HTR-8/SVneo (cell line): ENCODE results near the gene FCHSD1.

ENCODE experiments used
- DNase-seq: peaks from one replicate; pipeline ENCODE4 v3.0.0; 2011; ENCODE audit warnings: low spot score, mixed read lengths; ENCODE audit not compliant: insufficient read length
- FAIRE-seq: peaks from 2 replicates; lab custom pipeline; 2011; peaks lifted over from hg19 to GRCh38; lab: Jason Lieb, UNC

FCHSD1 gene

DNA sequence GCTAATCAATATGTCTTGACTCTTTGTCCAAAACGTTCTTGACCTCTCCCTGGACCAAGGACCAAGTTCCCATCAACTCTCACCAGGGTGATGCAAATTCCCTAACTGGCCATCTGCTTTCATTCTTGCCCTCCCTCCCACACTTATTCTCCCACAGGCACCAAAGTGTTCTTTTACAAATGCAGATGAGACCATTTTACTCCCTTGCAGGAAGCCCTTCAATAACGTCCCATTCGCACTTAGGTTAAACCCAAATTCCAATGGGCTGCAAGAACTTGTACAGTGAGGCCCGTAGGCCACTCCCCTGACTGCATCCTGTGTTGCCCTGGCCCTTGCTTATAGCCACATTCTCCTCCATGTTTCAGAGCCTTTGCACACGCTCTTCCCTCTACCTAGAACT is 23.5 kb upstream of the FCHSD1 start:
- no peak for DNase-seq
- FAIRE-seq, result no peak

GRCh38 chr5:141672841-141673813 is 21.9 kb upstream of the FCHSD1 start:
- DNase-seq, result no peak
- FAIRE-seq, result no peak

- DNase-seq, result no peak
Measured at GRCh38 chr5:141672071-141672840, 21.0 kb upstream of the FCHSD1 start.

GRCh38 chr5:141669520-141669919 is 18.3 kb upstream of the FCHSD1 start:
- DNase-seq (no peak), FAIRE-seq (no peak)

More at GRCh38 chr5:141672071-141672840, 21.0 kb upstream of the FCHSD1 start:
- no peak for FAIRE-seq

DNA sequence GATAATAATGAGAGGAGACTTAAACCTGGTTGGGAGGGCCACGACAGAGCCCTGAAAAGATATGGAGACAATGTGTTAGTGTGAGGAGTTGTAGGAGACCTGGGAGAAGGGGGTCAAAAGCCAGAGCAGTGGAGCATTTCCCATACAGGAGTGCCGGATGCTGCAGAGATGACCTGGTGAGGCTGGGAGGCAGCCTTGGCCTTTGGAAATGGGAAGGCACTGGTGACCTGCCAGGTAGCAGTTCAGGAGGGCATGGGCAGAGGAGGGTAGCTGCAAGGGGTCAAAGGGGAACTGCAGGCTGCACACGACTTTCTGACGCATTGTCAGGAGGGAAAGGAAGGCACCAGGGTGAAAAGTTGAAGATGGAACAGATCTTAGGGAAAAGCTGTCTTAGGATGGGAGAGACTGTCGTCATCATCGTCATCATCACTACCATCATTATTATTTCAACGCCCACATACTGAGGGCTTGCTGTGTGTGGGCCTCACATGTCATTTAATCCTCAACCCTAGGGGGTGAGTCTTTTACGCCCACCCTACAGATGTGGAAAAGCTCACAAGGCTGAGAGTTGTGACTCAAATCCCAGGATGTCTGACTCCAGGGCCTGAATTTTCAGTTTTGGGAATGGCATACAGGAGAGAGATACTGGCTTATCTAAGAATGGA is 17.5 kb upstream of the FCHSD1 start:
- FAIRE-seq, result no peak
- DNase-seq, result no peak

DNA sequence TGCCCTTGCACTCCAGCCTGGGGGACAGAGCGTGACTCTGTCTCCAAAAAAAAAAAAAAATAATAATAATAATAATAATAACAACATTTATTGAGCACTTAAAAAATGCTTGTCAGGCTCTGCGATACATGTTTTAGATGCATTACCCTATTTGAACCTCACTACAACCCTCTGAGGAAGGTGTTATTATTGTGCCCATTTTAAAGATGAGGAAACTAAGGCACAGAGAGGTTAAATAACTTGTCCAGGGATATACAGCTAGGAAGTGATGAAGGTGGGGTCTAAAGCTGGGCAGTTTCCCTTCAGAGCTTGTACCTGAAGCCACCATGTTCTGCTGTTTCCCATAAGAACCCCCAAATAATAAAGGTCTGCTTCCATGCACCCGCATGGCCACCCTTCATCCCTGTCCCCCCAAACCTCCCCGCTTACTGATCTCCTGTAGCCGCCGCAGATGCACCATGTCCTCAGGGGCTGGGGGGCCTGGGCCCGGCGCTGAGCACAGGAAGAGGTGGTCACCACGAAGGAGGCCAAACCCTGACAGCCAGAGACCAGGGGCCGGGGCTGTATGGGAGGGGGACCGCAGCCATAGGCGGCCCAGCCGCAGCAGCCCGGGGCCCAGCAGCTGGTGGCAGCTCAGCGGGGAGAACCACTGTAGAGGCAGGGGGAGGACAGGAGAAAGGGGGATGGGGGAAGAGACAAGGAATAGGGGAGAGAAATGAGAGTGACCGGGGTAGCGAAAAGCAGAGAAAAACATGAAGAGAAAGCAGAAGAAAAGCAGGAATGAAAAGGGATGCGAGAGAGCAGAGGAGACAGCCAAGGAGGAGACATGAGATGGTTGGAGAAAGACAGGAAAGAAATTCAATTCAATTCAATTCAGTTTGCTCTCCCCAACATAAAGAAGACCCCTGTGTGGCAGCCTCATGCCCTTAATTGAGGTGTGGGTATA is 15.1 kb upstream of the FCHSD1 start:
- FAIRE-seq (no peak), DNase-seq (no peak)

GRCh38 chr5:141664733-141665461 is 13.7 kb upstream of the FCHSD1 start:
- DNase-seq (peak; percentile 76), FAIRE-seq (no peak)

- FAIRE-seq (no peak), DNase-seq (no peak)
Measured at GRCh38 chr5:141663506-141663905, 12.3 kb upstream of the FCHSD1 start.

DNA sequence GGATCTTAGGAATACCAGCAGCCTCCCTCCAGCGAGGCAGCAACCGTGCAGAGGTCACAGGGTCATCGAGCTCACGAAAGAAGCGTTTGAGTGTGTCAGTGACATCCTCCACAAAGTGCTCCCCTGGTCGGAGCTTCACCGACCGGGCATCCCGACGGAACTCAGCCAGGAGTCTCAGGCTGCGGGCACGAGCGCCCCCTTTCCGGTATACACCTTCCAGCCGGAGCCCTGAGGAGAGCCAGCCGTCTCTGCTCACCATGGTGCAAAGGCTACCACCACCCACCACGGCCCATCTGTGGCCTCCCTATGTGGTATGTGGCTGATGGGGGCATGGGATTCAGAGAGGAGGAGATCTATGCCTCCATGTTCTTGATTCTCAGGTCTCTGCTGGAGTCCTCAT is 10.8 kb upstream of the FCHSD1 start:
- FAIRE-seq (no peak), DNase-seq (no peak)

DNA sequence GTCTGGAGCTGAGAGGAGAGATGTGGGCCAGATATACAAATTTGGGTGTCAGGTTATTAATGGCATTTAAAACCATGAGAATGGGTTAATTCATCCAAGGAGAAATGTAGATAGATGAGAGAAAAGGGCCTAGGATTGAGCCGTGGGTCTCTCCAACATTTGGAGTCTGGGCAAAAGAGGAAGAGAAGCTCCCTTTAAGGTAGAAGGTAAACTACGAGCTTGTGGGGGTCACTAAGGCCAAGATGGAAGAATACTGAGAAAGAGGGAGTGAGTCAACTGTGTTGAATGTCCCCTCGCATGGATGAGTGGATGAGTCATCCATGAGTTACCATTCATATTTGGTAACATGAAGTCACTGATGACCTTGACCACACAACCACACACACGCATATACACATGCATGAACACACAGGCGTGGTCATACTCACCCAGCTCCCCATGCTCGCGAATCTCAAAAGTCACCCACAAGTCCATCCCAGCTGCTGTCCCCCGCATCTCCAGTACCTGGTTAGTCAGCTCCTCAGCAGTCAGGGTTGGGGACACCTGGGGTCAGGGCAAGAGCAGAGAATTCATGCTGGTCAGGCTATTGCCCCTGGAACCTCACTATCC is 6.8 kb upstream of the FCHSD1 start:
- DNase-seq, result no peak
- peak; percentile 65 for FAIRE-seq

- no peak for FAIRE-seq
- DNase-seq, result no peak
Measured at GRCh38 chr5:141657404-141657803, 6.2 kb upstream of the FCHSD1 start.

DNA sequence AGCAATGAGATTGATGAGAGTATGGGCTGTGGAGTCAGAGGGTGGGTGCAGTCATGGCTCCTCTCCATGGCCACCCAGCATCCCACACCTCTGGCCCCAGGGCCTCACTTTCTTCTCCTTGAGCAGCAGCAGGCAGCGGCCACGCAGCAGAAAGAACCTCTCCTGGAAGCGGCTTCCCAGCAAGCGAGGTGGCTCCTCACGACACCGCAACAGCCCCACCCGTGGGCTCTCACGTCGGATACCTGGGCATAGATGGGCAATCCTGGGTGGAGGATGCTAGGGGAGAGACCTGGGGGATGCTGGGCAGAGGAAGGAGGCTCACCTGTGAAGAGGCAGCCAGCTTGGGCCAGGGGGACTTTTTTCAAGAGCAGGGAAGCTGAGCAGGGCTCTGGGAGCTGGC is 5.2 kb upstream of the FCHSD1 start:
- no peak for FAIRE-seq
- DNase-seq, result no peak

- FAIRE-seq (no peak), DNase-seq (no peak)
Measured at GRCh38 chr5:141655020-141655419, 3.8 kb upstream of the FCHSD1 start.

DNA sequence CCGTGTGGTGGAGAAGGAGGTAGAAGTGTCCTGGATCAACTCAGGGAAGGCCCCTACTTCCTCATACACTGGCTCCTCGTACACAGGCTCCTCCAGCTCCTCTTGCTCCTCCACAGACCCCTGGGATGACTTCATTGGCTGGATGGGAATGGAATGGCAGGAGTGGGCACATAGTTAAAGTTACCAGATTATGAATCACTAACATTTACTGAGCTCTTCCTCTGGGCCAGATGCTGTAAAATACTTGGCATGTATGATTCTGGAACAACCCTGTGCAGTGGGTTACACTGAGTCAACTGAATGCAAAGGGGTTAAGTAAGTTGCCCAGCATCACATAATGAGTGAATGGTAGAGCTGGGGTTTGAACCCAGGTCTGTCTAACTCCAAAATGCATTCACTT is 3.1 kb upstream of the FCHSD1 start:
- DNase-seq, result no peak
- FAIRE-seq, result no peak

GRCh38 chr5:141651728-141652105 is 499 bp upstream of the FCHSD1 start:
- DNase-seq (no peak), FAIRE-seq (no peak)

DNA sequence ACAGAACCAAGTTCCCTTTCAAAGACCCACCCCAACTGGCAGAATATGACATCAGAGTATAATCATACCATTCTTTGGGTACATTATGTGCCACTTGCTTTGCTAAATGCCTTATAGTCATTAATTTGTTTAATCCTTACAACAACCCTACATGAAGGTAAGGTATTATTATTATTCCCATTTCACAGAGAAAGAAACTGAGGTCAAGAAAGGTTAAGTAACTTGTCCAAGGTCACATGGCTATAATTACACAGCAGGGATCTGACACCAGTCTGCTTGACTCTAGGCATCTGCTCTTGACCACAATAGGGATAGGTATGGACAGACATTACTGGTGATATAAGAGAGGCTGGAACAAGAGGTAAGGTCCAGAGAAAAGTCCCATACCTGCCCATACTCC is 1.2 kb downstream of the FCHSD1 start:
- FAIRE-seq (no peak), DNase-seq (no peak)

- DNase-seq (no peak), FAIRE-seq (no peak)
Measured at GRCh38 chr5:141649056-141649688, 2.0 kb downstream of the FCHSD1 start.

- DNase-seq, result no peak
- no peak for FAIRE-seq
Measured at GRCh38 chr5:141647851-141648250, 3.4 kb downstream of the FCHSD1 start.
